Endodermal cell (in vitro differentiated cells): ENCODE data around the gene RNF149. TPM values are rescaled to one million over a fixed set of nuclear protein-coding genes. Genes with fewer than 3 reads are reported as not detected.

Source experiments
- DNase-seq: peaks from one replicate; pipeline ENCODE4 v3.0.0-alpha.2; 2017
- H3K27ac ChIP-seq: 2 replicates; pipeline ENCODE4 v1.5.1; 2013; ENCODE audit warnings: mild to moderate bottlenecking, low read depth, low read length, moderate library complexity
- H3K27me3 ChIP-seq: 2 replicates; pipeline ENCODE4 v1.6.1; 2013; ENCODE audit warnings: mild to moderate bottlenecking, low read length, moderate library complexity; ENCODE audit not compliant: insufficient read depth, control insufficient read depth, poor library complexity, severe bottlenecking
- H3K36me3 ChIP-seq: 2 replicates; pipeline ENCODE4 v1.7.0; 2013; ENCODE audit warnings: mild to moderate bottlenecking, low read length, moderate library complexity; ENCODE audit not compliant: control insufficient read depth, insufficient read depth
- H3K4me1 ChIP-seq: one replicate; pipeline ENCODE4 v1.7.0; 2013; ENCODE audit warnings: low read length; ENCODE audit not compliant: control insufficient read depth, insufficient read depth
- H3K4me3 ChIP-seq: 2 replicates; pipeline ENCODE4 v1.5.1; 2013; ENCODE audit warnings: mild to moderate bottlenecking, low read length, moderate library complexity
- H3K9ac ChIP-seq: 2 replicates; pipeline ENCODE4 v1.6.1; 2013; ENCODE audit warnings: mild to moderate bottlenecking, low read length, moderate library complexity; ENCODE audit not compliant: poor library complexity, severe bottlenecking; ENCODE audit errors: extremely low read depth
- H3K9me3 ChIP-seq: 2 replicates; pipeline ENCODE4 v1.6.1; 2013; ENCODE audit warnings: mild to moderate bottlenecking, low read length, moderate library complexity; ENCODE audit not compliant: control insufficient read depth
- H3K27ac Mint-ChIP-seq: 2 replicates; pipeline ENCODE4 v1.8.0; 2020; ENCODE audit warnings: mixed read lengths
- H3K27me3 Mint-ChIP-seq: 2 replicates; pipeline ENCODE4 v1.8.0; 2021; ENCODE audit warnings: mild to moderate bottlenecking, mixed read lengths; ENCODE audit not compliant: insufficient read depth
- H3K36me3 Mint-ChIP-seq: 2 replicates; pipeline ENCODE4 v1.8.0; 2020; ENCODE audit warnings: low read depth, mixed read lengths
- H3K4me1 Mint-ChIP-seq: 2 replicates; pipeline ENCODE4 v1.8.0; 2020; ENCODE audit warnings: mixed read lengths
- H3K4me3 Mint-ChIP-seq: 2 replicates; pipeline ENCODE4 v1.8.0; 2020; ENCODE audit warnings: mild to moderate bottlenecking, moderate library complexity, mixed read lengths
- H3K9me3 Mint-ChIP-seq: 2 replicates; pipeline ENCODE4 v1.8.0; 2020; ENCODE audit warnings: mild to moderate bottlenecking, mixed read lengths
- WGBS, 2 experiments: methylation state at CpG; one replicate each; pipeline versions ENCODE4 v1.1.5 to v1.1.7; 2013; ENCODE audit warnings: missing lambda C conversion rate in 2 of 2, mixed read lengths in 1 of 2; ENCODE audit not compliant: insufficient coverage in 1 of 2, insufficient read length in 1 of 2; 5-methylcytosine and 5-hydroxymethylcytosine counted together
- total RNA-seq, 2 donors: library from RNA; stranded (reverse); fragmentation: NEBNext Ultra II Directional in 1 of 2; extraction: Animal tissue kit (Norgen Biotek cat#: 25700) in 1 of 2; gene quantifications; 2 replicates in 1 of 2; 3 replicates in 1 of 2; pipeline ENCODE4 v1.2.1, GENCODE V29; 2021
- TF ChIP-seq, protein P1 (sequence below): fragments of 200-600 bp; sonication (generic); conservative IDR thresholded peaks from 2 replicates; pipeline ENCODE4 v1.5.0; 2021; ENCODE audit warnings: antibody characterized with exemption, mild to moderate bottlenecking

Gene RNF149
- total RNA-seq, 2 donors from 2014 or later: 26.4 to 36.3 TPM

DNA sequence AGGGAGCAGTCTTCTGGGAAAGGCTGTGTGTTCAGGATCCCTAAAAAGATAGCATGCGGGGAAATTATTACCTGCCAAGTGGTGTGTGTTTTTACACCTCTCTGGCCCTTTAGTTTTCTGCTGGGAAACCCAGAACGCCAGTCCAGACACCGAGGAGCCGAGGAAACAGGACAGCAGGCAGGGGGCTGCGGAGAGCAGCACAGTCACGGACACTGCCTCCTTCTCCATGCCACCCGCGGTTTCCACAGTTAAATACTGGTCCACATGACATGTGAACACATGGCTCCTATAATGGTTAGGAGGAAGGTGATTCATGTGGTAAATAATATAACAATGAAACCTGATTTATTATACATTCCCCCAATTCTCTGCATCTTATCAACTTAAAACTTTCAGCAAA, 35.4 kb downstream of the RNF149 start:
- Histone ChIP-seq H3K4me3 (no peak overlapping the region), H3K36me3 (peaks cover 73% of the 10 kb centered on the region), H3K27ac (no peak overlapping the region), H3K4me1 (peaks cover 3% of the 10 kb centered on the region), H3K9ac (no peak overlapping the region), H3K9me3 (no peaks in the 10 kb centered on the region), H3K27me3 (no peaks in the 10 kb centered on the region)
- Mint-ChIP-seq H3K4me1 (no peaks in the 10 kb centered on the region), H3K27me3 (no peaks in the 10 kb centered on the region), H3K36me3 (peaks cover 52% of the 10 kb centered on the region), H3K27ac (no peak overlapping the region), H3K4me3 (no peak overlapping the region), H3K9me3 (no peaks in the 10 kb centered on the region)
- WGBS, 2 experiments: 88 to 92% methylated on average over 4 to 8 of the region's 8 CpGs
- TF ChIP-seq, protein P1, sequence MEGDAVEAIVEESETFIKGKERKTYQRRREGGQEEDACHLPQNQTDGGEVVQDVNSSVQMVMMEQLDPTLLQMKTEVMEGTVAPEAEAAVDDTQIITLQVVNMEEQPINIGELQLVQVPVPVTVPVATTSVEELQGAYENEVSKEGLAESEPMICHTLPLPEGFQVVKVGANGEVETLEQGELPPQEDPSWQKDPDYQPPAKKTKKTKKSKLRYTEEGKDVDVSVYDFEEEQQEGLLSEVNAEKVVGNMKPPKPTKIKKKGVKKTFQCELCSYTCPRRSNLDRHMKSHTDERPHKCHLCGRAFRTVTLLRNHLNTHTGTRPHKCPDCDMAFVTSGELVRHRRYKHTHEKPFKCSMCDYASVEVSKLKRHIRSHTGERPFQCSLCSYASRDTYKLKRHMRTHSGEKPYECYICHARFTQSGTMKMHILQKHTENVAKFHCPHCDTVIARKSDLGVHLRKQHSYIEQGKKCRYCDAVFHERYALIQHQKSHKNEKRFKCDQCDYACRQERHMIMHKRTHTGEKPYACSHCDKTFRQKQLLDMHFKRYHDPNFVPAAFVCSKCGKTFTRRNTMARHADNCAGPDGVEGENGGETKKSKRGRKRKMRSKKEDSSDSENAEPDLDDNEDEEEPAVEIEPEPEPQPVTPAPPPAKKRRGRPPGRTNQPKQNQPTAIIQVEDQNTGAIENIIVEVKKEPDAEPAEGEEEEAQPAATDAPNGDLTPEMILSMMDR: peak; percentile 29
- DNase-seq: no peak

DNA sequence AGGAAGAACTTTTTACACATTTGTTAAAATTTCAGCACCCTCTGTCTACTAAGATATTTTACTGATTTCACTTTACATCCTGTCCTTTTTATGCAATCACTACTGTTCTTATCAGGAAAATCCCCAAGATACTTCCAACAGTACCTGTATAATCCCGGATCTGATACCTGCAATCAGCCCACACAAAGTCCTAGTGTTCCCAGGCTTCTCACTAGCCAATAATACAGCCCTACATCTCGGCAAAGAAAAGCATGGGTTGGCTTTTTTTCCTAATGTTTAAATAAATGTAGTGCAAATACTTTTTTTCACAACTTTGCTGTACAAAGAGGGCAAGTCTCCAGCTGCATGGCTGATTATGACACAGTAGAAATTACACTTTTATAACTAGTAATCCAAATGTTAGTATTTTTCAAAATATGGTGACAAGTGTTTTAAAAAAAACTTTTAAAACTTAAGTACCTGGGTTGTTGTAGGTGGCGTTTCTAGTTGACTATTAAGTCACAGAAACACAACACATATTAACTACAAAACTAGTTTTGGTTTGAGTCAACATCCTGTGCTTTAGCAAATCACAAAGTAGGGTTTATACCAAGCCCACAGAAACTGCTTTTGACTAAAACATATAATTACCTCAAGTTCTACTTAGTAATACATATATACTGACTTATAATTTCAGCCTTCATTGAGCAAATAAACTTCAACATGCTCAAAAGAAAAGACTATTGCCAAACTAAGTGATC, 36.3 kb downstream of the RNF149 start:
- Histone ChIP-seq H3K9ac (no peak overlapping the region), H3K9me3 (no peaks in the 10 kb centered on the region), H3K4me1 (peaks cover 3% of the 10 kb centered on the region), H3K27me3 (no peaks in the 10 kb centered on the region), H3K36me3 (peaks cover 66% of the 10 kb centered on the region), H3K4me3 (no peak overlapping the region), H3K27ac (peak overlapping the region; percentile 8)
- TF ChIP-seq, protein P1: no peak
- no peaks in the 10 kb centered on the region for H3K9me3 Mint-ChIP-seq
- no peaks in the 10 kb centered on the region for H3K27me3 Mint-ChIP-seq
- H3K27ac Mint-ChIP-seq: no peak overlapping the region
- 93 to 94% methylated on average over 2 to 3 of the region's 3 CpGs for WGBS, 2 experiments
- H3K4me3 Mint-ChIP-seq: no peak overlapping the region
- no peaks in the 10 kb centered on the region for H3K4me1 Mint-ChIP-seq
- no peak for DNase-seq
- peaks cover 52% of the 10 kb centered on the region for H3K36me3 Mint-ChIP-seq

DNA sequence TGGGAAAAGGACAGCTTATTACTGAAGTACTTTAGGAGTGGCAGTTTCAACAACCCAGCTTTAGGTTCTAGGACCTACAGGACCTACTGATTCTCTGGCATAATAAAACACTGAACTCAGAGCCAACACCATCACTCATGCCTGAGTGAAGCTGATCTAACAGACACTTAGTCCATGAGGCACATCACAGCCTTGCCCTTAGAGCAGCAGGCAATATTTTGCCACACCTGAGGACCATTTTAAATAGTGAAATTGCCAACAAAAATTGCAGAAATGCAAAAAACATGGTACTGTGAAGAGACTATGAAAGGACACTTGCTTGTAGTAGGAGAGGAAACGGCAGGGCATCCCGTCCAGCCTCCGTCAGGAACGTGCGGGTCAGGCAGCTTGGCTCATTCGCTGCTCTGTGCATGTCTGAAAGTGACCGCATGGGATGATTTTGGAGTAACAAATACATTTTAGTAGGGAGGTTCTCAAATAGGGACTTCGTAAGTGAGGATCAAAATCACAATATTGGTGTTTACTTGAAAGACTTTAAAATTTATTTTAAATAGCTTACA, 37.7 kb downstream of the RNF149 start:
- peaks cover 55% of the 10 kb centered on the region for H3K36me3 Mint-ChIP-seq
- no peaks in the 10 kb centered on the region for H3K9me3 Mint-ChIP-seq
- no peak overlapping the region for H3K27ac ChIP-seq
- WGBS, 2 experiments: 92 to 94% methylated on average over 7 to 8 of the region's 8 CpGs
- no peaks in the 10 kb centered on the region for H3K9me3 ChIP-seq
- H3K4me1 Mint-ChIP-seq: peaks cover 4% of the 10 kb centered on the region
- no peak overlapping the region for H3K4me3 Mint-ChIP-seq
- H3K27me3 Mint-ChIP-seq: no peaks in the 10 kb centered on the region
- peaks cover 64% of the 10 kb centered on the region for H3K36me3 ChIP-seq
- TF ChIP-seq, protein P1: no peak
- no peak overlapping the region for H3K4me3 ChIP-seq
- H3K27me3 ChIP-seq: no peaks in the 10 kb centered on the region
- H3K9ac ChIP-seq: no peak overlapping the region
- no peak for DNase-seq
- peak overlapping the region; percentile 74 for H3K27ac Mint-ChIP-seq
- peaks cover 3% of the 10 kb centered on the region for H3K4me1 ChIP-seq
